Measurements from ENCODE around the gene GPR152. TPM values are rescaled to one million over a fixed set of nuclear protein-coding genes. Genes with fewer than 3 reads are reported as not detected.
A peak's percentile ranks its signal among the peaks of the same experiment; 100 is the strongest.

GPR152 gene
- total and polyA plus RNA-seq, 2 of the 8 experiments (the other 6 are each of a cell fraction or from before 2014, with no cell fraction given): not detected

- H3K9me3 ChIP-seq (ENCODE audit: insufficient read depth in 2 of 2, low read depth in 1 of 2, low read length in 1 of 2): no peaks in the 10 kb centered on the region
- TF ChIP-seq RXRA (IDR thresholded peaks at IDR 0.05; ENCODE audit: insufficient read depth, low read depth, low read length) (no peak), HDAC6 (IDR thresholded peaks at IDR 0.05; ENCODE audit: low read depth, low read length) (no peak), SIN3A (conservative IDR thresholded peaks at IDR 0.05 in 1 of 2, IDR thresholded peaks at IDR 0.05 in 1 of 2; ENCODE audit: low read depth in 1 of 2, low read length in 2 of 2) (no peak), FOSL1 (IDR thresholded peaks at IDR 0.05; ENCODE audit: insufficient read depth, low read depth, low read length) (no peak), CTBP2 (IDR thresholded peaks at IDR 0.05; ENCODE audit: borderline replicate concordance, insufficient read depth, insufficient read length, low read length) (no peak), EP300 (IDR thresholded peaks at IDR 0.05; ENCODE audit: borderline replicate concordance in 1 of 2, low read depth in 2 of 2, low read length in 2 of 2) (no peak), TEAD4 (IDR thresholded peaks at IDR 0.05; ENCODE audit: low read depth, low read length) (no peak), CEBPB (IDR thresholded peaks at IDR 0.05; ENCODE audit: low read depth, low read length) (no peak)
- no peak overlapping the region for H3K14ac ChIP-seq (ENCODE audit: insufficient read length)
- no peaks in the 10 kb centered on the region for H3K36me3 ChIP-seq (ENCODE audit: control insufficient read depth in 2 of 4, insufficient read depth in 4 of 4, low read length in 3 of 4)
- H2BK12ac ChIP-seq (ENCODE audit: low read depth, low read length): 0 out of 2 replicates have a peak overlapping the region, but pooled peaks have one; percentile 60
- H3K23me2 ChIP-seq (ENCODE audit: low read depth, low read length): no peaks in the 10 kb centered on the region
- H3K27me3 ChIP-seq (replicated peaks in 1 of 4; ENCODE audit: control insufficient read depth in 3 of 4, extremely low read depth in 1 of 4, insufficient read depth in 3 of 4, low read length in 3 of 4): peaks cover 0 to 16% (median 5%) of the 10 kb centered on the region in 4 experiments; a peak in 4 of 7 replicates
- no peaks in the 10 kb centered on the region for H4K20me1 ChIP-seq (replicated peaks in 1 of 2; ENCODE audit: control insufficient read depth in 1 of 2, insufficient read depth in 2 of 2, low read length in 2 of 2)
- H3K4ac ChIP-seq (replicated peaks; ENCODE audit: insufficient read length, low read depth, low read length): no peak overlapping the region
- no peak overlapping the region for H2AFZ ChIP-seq (ENCODE audit: low read length)
- no peaks in the 10 kb centered on the region for H3K79me1 ChIP-seq (ENCODE audit: low read depth, low read length)
- DNase-seq (ENCODE audit: low read depth in 1 of 2, low spot score in 2 of 2) (no peak), FAIRE-seq (no peak)
- POLR2A ChIA-PET (ENCODE audit: partially characterized antibody): interaction anchor here (0.9 to 1.9 kb wide), 6 partner anchors 10 to 29 kb away, joined by 3 to 6 read pairs (median 4); partner anchors contain the start of gene PTPRCAP
- no peak overlapping the region for H3K27ac ChIP-seq (ENCODE audit: low read depth, low read length)
- no peak overlapping the region for H3K9ac ChIP-seq (replicated peaks in 1 of 4; ENCODE audit: extremely low read depth in 1 of 4, low read depth in 3 of 4, low read length in 3 of 4)
- H3K23ac ChIP-seq (ENCODE audit: insufficient read length): no peak overlapping the region
- no peak overlapping the region for H3K4me2 ChIP-seq (ENCODE audit: insufficient read depth in 1 of 2, low read depth in 2 of 2, low read length in 2 of 2)
- CTCF ChIA-PET (ENCODE audit: partially characterized antibody): no interaction called here
- H2AK5ac ChIP-seq (ENCODE audit: low read depth, low read length): 0 out of 2 replicates have a peak overlapping the region, but pooled peaks have one; percentile 1
- H3K56ac ChIP-seq (replicated peaks; ENCODE audit: insufficient read length, low read depth, low read length): no peak overlapping the region
- peaks cover 0 to 11% (median 7%) of the 10 kb centered on the region in 4 experiments; a peak in 5 of 7 replicates for H3K4me1 ChIP-seq (replicated peaks in 1 of 4; ENCODE audit: control insufficient read depth in 3 of 4, insufficient read depth in 4 of 4, low read length in 3 of 4)
- H3K79me2 ChIP-seq (ENCODE audit: control insufficient read depth in 1 of 2, insufficient read depth in 2 of 2, low read length in 2 of 2): no peaks in the 10 kb centered on the region
- H4K91ac ChIP-seq (replicated peaks; ENCODE audit: insufficient read length, low read length): no peak overlapping the region
- H4K8ac ChIP-seq (ENCODE audit: extremely low read depth, insufficient read depth, low read length): no peak overlapping the region
- 0 out of 2 replicates have a peak overlapping the region, but pooled peaks have one; percentile 65 for H2BK15ac ChIP-seq (ENCODE audit: low read length)
- no peak overlapping the region for H3K18ac ChIP-seq (ENCODE audit: extremely low read depth, low read length)
- H2BK5ac ChIP-seq (ENCODE audit: low read depth, low read length): 0 out of 2 replicates have a peak overlapping the region, but pooled peaks have one; percentile 24
- no peak overlapping the region for H4K5ac ChIP-seq (ENCODE audit: insufficient read length, low read depth, low read length)
- H3K4me3 ChIP-seq (ENCODE audit: extremely low read depth in 1 of 4, insufficient read depth in 2 of 4, low read depth in 3 of 4, low read length in 4 of 4): no peak overlapping the region
- peak overlapping the region; percentile 48 for H2BK20ac ChIP-seq (ENCODE audit: low read length)
- WGBS, 2 experiments (ENCODE audit: extremely low coverage in 1 of 2, insufficient coverage in 1 of 2, insufficient read length in 1 of 2, insufficient replicate concordance in 2 of 2, low coverage in 1 of 2, low lambda C conversion rate in 2 of 2, missing lambda C conversion rate in 1 of 2): 89% methylated on average over 13 of the region's 18 CpGs; no CpG with 5 or more reads in 1 of the 2 experiments
- H2BK120ac ChIP-seq (replicated peaks; ENCODE audit: low read depth, low read length): no peak overlapping the region
Observed at GRCh38 chr11:67408437-67409200, 43.9 kb downstream of the GPR152 start.

Measured in H1 (cell line).